NCI-H524 treated with DMSO at 0.1 percent for 48 hours (cell line): ENCODE measurements around the gene NFIC.

Experiments used
- DNase-seq: peaks from one replicate; lab custom pipeline; 2025; lab: John Stamatoyannopoulos, UW

The NFIC gene

DNA sequence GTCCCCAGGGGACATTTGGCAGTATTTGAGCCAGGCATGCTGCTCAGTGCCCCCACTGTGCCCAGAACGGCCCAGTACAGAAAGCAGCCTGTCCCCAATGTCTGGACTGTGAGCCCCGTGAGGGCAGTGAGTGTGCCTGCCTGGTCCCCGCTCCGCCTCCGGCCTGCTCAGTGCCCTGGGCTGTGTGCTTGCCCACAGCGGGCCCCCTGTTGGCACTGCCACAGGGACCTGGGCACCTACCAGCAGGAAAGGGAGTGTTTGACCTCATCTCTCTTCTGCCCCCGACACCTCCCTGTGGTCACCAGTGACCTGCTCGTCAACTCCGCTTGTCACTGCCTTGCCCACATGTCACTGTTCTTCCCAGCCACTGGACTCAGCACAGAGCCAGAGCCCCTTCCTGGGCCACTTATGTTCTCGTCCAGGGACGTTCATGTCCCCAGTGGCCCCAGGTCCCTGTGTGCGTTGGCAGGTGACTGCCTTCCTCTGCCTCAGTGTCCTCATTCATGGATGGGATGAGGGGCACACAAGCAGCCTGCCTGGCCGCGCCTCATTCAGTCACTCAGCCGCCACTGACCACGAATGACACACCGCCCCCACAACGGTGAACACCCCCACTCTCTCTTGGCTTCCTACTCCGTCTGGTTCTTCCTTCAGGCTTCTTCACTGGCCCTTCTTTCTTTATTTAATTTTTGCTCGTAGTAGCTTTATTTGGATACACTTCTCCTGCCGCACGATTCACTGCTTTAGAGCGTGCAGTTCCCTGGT, 142.6 kb downstream of the NFIC start:
- no peak for DNase-seq

DNA sequence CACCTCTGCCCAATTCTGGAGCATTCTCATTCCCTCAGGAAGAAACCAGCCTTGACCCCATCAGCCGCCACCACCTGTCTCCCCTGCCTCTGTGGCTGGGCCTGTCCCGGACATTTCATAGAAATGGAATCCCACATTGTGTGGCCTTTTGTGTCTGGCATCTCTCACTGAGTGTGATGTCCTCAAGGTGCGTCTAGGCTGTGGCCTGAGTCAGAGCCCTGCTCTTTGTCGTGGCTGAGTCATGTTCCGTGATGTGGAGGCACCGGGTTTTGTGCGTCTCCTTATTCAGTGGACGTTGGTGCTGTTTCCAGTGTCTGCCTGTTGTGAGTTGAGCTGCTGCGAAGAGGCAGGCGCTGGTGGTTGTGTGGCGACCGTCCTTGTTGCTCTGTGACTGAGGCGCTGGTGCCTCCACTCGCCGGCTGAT, 143.2 kb downstream of the NFIC start:
- DNase-seq, result no peak

DNA sequence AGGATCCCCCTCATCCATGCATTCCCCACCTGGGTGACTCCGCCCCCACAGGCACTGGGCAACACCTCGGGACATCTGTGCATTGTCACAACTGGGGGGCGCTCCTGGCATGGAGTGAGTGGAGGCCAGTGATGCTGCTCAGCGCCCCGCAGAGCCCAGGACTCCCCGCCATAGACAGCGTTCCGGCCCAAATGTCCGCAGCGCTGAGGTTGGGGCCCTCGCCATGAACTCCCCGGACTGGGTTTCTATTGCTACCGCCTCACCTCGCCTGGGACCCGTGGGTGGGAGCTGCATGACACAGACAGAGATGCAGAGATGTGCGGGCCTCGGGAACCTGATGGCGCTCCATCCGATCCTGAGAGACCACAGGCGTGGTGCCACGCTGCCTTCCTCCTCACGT, 144.3 kb downstream of the NFIC start:
- DNase-seq, result no peak

DNA sequence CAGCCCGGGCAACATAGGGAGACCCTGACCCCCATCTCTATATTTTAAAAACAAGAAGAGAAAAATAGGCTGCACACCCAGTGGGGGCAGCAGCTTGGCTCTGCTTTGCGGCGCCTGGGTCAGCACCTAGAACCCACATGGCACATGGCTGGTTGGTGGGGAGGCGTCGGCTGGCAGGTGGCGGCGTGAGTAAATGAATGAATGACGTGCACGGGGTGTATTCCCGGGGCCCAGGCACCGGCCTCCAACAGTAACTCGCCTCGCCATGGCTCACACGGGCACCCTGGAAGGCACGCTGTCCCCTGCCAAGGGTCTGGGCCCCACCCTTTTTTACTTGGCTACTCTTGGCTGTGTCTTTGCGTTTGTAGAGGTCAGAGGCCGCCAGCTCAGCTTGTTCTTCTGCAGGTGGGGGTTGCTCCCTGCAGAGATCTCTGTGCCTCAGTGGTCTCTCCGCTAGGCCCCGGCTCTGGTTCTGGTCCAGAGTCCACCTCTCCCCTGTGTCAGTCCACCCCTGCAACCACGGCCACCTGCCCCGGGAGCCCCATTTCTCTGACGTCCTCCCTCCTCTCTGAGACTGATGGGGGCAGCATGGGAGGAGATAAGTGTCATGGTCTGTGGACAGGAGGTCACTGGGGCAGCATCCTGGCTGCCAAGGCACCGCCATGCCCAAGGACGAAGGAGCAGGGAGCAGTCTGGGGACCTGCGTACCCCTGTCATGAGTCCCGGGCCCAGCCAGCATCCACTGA, 145.3 kb downstream of the NFIC start:
- no peak for DNase-seq

DNA sequence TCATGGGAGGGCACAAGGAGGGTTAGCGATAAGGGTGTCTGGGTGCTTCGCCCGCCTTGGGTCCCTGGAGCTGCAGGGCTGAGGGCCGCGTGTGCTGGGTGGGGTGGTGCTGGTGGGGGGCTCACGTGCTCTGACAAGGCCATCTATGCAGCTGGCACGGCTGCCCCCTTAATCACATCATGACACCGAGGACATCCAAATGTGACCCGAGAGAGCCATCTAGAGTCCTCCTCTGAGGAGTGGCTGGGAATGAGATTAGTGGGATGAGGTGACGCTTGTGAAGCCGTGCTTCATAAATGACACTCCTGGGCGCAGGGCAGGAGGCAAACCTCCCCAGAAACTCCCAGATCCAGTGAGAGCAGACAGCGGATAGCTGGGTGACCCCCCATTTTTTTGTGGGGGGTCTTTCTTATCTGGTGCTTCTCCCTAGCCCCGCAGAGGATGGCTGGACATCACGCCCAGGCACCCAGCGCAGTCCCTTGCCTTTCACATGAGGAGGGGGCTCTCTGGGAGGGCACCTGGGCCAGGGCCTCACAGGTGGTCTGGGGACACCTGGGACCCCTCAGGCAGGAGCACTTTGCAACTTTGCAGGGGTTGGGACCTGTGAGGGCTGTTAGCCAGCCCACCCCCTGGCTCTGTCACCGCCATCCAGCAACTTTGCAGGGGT, 146.3 kb downstream of the NFIC start:
- DNase-seq, result no peak

DNA sequence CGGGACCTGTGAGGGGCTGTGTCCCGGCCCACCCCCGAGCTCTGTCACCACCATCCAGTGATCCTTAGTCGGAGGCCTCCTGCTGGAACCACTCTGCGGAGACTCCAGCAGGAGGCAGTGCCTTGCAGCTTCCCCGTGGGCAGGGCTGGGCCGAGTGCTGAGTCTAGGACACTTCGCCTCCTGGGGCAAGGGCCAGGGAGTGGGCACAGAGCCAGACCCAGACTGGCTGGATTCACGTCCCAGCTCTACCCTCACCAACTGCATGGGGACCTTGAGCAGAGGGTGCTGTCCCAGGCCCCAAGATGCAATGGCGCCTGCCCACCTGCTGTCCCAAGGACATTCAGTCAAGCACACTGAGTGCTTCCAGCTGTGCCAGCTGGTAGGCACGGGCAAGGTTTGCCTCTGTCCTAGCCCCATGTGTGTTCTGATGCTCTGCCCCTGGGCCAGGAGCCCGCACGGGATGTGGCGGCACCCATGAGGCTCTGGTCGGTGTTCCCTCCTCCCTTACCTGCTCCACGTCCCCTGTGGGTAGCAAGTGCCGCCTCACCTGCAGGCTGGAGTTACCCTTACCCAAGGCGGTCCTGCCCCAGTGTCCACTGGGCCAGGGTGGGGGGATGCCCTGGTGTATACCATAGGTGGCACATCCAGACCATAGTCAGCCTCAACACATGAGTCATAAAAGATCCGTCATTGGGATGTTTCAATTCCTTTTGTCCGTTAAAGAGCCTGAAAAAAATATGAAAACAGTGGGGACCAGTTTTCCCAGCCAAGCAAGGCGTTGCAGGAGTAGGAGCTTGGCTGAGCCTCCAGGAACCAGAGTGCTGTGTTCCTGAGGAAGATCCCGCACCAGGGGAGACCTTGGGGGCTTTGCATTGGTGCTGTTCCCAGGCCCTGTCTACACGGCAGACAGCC, 147.1 kb downstream of the NFIC start:
- DNase-seq, result no peak

DNA sequence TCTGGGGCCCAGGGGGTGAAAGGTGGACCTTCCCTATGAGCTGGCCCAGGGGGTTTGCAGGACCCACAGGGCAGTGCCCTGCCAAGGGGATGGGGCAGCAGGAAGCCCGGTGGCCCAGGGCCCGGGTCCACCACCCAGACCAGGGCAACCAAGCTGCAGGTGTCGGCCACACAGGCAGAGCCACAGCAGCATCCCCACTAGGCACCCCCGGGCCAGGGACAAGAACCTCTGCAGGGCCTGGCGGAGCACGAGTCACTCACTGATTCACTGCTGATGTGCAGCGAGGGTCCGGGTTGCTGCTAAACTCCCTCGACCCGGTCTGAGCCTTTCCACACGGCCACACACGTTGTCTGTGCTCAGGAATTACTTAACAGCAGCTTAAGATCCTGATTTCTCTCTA, 148.5 kb downstream of the NFIC start:
- DNase-seq, result no peak

DNA sequence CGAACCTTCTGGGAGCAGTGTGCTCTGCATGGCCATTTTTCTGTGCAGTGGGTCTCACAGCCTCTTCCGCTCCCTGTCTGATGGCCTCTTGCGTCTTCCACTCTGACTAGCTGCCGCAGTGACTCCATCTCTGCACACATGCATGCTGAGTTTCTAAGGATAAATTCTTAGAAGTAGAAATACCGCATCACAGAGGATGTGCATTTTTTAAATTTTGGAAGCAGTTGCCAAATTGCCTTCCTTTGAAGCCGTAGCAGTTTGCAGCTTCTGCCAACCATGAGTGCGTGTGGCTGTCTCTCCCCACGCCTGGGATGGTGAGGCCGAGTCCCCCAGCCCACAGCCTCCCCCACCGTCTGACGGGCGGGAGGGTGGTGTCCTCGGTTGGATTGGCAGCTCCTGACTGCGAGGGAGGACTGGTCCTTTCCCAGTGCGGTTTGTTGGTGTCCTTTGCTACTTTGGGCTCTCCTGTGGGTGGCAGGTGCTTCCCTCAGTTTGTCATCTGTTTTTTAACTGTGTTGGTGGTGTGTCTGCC, 149.6 kb downstream of the NFIC start:
- no peak for DNase-seq

DNA sequence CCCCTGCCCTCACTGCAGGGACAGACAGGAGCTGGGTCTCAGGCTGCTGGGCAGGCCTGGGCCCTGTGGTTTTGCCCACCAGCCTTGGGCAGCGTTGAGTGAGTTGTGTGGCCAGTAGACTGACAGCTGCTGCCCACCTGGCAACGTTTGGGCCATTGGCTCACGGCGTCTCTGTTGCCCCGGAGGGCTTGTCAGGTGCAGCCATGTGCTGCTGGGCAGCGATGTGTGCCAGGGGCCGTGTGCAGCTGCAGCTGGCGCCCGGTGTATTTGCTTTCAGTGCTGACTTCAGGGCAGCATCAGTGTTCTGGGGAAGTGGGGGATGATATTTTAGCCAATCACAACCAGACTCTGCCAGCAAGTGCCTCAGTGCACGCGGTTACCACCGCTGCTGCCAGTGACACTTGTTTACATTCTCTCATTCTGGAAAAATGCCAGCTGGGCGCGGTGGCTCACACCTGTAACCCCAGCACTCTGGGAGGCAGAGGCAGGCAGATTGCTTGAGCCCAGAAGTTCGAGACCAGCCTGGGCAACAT, 150.4 kb downstream of the NFIC start:
- DNase-seq, result no peak

DNA sequence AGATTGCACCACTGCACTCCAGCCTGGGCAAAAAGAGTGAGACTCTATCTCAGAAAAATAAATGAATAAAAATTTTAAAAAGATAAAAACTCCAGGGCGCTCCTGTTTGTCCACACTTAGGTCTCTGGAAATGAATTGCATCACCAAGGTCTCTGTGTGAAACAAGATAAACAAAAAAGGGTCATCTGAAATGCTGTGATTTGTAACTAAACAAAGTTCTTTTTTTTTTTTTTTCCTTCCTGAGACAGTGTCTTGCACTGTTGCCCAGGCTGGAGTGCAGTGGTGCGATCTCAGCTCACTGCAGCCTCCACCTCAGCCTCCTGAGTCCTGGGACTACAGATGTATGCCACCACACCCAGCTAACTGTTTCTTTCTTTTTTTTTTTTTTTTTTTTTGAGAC, 151.3 kb downstream of the NFIC start:
- no peak for DNase-seq

DNA sequence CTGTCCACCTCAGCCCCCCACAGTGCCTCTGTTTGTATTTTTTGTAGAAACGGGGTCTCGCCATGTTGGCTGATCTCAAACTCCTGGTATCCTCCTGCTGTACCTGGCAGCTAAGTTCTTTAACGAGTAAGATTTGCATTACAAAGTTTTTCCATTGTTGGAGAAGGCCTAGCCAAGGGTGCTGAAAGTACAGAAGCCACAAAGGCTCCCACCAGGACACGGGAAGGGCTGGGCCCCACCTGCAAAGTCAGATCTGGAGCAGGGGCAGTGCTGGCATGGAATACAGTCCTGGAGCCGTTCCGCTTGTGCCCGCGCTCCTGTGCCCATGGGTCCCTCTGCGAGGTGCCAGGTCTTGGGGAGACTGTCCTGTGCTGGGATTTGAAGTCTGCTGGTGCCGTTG, 151.9 kb downstream of the NFIC start:
- DNase-seq, result no peak

DNA sequence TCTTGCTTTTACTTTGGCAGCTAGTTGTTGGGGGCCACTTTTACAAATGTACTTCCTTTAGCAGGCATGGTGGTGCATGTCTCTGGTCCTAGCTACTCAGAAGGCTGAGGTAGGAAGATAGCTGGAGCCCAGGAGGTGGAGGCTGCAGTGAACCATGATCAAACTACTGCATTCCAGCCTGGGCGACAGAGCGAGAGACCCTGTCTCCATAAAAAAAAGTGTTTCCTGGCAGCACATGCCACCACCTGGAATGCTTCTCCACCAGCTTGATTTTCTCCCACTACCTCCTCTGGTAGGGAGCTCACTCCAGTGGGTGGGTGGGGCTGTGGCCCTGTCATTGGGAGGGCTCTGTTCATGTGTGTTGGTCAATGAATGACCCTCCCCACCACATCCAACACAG, 152.3 kb downstream of the NFIC start:
- DNase-seq, result no peak
